Choroid plexus epithelial cell (primary cell): ENCODE measurements around the gene CCNB1.
"Not testable (repeated sequence)": the region's sequence is repeated elsewhere in the genome, so short reads cannot be mapped to it uniquely, and the experiment has no call there.

ENCODE experiments used
- DNase-seq: peaks from one replicate; pipeline ENCODE4 v3.0.0-alpha.2; 2010; ENCODE audit warnings: low read depth
- H3K4me3 ChIP-seq: 2 replicates; pipeline ENCODE4 v1.5.1; 2011; ENCODE audit warnings: low read depth, mild to moderate bottlenecking, control low read depth, low read length, moderate library complexity
- TF ChIP-seq, protein P1 (sequence below): conservative IDR thresholded peaks from 2 replicates; pipeline ENCODE4 v1.5.1; 2011; ENCODE audit warnings: low read depth, mild to moderate bottlenecking, control low read depth, inconsistent platforms, low read length, moderate library complexity

Gene CCNB1

DNA sequence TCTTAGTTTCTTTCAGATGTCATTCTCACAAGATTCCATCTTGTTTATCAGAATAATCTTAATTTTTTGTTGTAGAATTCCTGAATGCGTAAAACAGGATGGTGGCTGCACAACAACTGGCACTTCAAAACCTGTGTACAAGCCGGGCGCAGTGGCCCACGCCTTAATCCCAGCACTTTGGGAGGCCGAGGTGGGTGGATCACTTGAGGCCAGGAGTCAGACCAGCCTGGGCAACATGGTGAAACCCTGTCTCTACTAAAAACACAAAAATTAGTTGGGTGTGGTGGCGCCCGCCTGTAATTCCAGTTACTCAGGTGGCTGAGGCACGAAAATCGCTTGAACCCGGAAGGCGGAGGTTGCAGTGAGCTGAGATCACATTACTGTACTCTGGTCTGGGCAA lies 10.5 kb upstream of the CCNB1 start:
- DNase-seq, result no peak
- TF ChIP-seq, protein P1, sequence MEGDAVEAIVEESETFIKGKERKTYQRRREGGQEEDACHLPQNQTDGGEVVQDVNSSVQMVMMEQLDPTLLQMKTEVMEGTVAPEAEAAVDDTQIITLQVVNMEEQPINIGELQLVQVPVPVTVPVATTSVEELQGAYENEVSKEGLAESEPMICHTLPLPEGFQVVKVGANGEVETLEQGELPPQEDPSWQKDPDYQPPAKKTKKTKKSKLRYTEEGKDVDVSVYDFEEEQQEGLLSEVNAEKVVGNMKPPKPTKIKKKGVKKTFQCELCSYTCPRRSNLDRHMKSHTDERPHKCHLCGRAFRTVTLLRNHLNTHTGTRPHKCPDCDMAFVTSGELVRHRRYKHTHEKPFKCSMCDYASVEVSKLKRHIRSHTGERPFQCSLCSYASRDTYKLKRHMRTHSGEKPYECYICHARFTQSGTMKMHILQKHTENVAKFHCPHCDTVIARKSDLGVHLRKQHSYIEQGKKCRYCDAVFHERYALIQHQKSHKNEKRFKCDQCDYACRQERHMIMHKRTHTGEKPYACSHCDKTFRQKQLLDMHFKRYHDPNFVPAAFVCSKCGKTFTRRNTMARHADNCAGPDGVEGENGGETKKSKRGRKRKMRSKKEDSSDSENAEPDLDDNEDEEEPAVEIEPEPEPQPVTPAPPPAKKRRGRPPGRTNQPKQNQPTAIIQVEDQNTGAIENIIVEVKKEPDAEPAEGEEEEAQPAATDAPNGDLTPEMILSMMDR, result no peak
- no peak overlapping the region for H3K4me3 ChIP-seq

DNA sequence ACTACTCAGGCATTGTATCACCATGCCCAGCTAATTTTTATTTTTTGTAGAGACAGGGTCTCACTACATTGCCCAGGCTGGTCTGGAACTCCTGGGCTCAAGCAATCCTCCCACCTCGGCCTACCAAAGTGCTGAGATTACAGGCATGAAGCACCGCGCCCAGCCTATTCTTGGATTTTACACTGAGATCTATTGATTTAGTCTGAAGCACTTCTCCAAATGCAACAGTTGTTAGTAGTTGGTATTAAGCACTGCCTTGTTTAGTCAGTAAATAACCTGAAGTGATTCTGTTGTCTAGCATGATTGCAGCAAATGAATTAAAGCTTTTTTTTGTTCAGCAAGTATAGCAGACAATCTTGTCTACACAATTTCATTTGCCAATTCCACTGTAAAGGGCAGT lies 8.9 kb upstream of the CCNB1 start:
- TF ChIP-seq, protein P1, result no peak
- no peak for DNase-seq

DNA sequence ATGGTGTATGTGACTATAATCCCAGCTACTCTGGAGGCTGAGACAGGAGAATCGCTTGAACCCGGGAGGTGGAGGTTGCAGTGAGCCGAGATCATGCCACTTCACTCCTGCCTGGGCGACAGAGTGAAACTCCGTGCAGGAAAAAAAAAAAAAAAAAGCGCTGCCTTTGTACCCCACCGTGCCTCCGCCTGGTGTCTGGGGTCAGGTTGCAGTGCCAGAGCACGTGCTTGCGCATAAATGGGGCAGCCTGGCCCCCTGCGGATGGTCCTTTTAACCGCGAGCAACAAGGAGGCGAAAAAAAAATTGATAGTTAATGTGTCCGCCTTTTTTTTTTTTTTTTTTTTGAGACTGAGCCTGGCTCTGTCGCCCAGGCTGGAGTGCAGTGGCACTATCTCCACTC lies 6.3 kb upstream of the CCNB1 start:
- TF ChIP-seq, protein P1, result no peak
- no peak overlapping the region for H3K4me3 ChIP-seq
- no peak for DNase-seq

More for the DNA sequence above, 8.9 kb upstream of the CCNB1 start:
- no peak overlapping the region for H3K4me3 ChIP-seq

DNA sequence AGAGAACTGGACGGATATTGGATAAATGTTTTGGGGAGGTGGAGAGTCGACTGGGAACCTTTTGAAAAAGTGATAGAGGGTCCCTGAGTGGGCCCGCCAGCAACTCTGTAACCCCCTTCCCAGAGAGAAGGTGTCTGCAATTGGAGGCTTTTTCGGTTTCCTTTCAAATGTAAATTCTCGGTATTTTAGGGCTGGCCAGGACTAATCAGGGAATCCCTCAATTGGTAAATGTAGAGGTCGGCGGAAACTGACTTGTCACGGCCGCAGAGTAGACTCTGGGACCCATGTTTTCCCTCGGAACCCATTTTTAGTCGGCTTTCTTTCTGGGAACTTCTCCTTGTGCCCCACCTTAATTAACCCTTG lies 524 bp downstream of the CCNB1 start:
- TF ChIP-seq, protein P1, result no peak
- peak overlapping the region; percentile 83 for H3K4me3 ChIP-seq
- DNase-seq, result peak; percentile 23

DNA sequence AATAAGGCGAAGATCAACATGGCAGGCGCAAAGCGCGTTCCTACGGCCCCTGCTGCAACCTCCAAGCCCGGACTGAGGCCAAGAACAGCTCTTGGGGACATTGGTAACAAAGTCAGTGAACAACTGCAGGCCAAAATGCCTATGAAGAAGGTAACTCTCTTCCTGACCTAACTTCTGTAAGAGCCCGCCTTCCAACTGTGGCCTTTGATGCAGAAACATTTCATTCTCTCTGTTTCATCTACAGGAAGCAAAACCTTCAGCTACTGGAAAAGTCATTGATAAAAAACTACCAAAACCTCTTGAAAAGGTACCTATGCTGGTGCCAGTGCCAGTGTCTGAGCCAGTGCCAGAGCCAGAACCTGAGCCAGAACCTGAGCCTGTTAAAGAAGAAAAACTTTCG lies 979 bp downstream of the CCNB1 start:
- TF ChIP-seq, protein P1, result no peak
- peak; percentile 13 for DNase-seq

DNA sequence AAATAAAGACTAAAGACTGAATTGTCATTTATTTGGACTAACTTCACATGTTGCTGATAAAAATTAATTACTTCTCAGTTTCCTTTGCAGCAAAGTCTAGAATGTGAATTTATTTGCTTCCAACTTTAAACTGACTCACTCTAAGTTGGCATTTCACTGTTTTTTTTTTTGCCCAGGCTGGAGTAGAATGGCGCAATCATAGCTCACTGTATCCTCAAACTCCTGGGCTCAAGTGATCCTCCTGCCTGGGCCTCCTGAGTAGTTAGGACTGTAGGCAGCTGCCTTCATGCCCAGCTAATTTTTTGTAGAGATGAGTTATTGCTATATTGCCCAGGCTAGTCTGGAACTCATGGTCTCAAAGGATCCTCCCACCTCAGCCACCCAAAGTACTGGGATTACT lies 3.5 kb downstream of the CCNB1 start:
- no peak for DNase-seq
- no peak overlapping the region for H3K4me3 ChIP-seq
- TF ChIP-seq, protein P1, result no peak

More for the DNA sequence above, 979 bp downstream of the CCNB1 start:
- peak overlapping the region; percentile 83 for H3K4me3 ChIP-seq

DNA sequence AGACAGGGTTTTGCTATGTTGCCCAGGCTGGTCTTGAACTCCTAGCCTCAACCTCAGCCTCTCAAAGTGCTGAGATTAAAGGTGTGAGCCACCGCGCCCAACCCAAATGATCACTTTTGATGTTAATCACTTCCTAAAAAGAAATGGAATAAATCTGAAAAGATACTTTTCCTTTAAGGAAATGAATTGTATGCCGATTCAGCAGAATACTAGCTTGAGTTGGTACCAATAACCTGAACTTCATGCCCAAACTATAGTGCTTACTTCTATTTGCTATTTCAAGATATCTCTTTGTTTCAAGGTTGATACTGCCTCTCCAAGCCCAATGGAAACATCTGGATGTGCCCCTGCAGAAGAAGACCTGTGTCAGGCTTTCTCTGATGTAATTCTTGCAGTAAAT lies 4.0 kb downstream of the CCNB1 start:
- TF ChIP-seq, protein P1, result no peak
- DNase-seq, result no peak
- no peak overlapping the region for H3K4me3 ChIP-seq

DNA sequence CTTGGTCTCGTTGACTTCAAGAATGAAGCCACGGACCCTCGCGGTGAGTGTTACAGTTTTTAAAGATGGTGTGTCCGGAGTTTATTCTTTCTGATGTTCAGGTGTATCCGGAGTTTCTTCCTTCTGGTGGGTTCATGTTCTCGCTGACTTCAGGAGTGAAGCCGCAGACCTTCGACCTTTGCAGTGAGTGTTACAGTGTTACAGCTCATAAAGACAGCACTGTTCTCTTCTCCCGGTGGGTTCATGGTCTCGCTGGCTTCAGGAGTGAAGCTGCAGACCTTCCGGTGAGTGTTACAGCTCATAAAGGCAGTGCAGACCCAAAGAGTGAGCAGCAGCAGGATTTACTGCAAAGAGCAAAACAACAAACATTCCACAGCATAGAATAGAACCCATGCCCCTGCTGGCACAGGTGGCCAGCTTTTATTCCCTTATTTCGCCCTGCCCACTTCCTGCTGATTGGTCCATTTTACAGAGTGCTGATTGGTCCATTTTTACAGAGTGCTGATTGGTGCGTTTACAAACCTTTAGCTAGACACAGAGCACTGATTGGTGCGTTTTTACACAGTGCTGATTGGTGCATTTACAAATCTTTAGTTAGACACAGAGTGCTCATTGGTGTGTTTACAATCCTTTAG lies 14.8 kb downstream of the CCNB1 start:
- DNase-seq, H3K4me3 ChIP-seq: not testable (repeated sequence)
